Skeletal muscle tissue (tissue), 4 donors: ENCODE data around the gene ARHGAP26. TPM values are rescaled to one million over a fixed set of nuclear protein-coding genes. Genes with fewer than 3 reads are reported as not detected.

Source experiments
- H3K27ac ChIP-seq: one replicate; pipeline ENCODE4 v1.7.0; 2013; ENCODE audit warnings: mild to moderate bottlenecking, low read depth, low read length, inconsistent platforms
- H3K27me3 ChIP-seq, 3 donors: one replicate each; pipeline ENCODE4 v1.7.0; 2013; ENCODE audit warnings: low read length in 3 of 3; ENCODE audit not compliant: control insufficient read depth in 3 of 3, insufficient read depth in 3 of 3
- H3K36me3 ChIP-seq, 3 donors: one replicate each; pipeline ENCODE4 v1.7.0; 2013; ENCODE audit warnings: low read length in 3 of 3; ENCODE audit not compliant: control insufficient read depth in 3 of 3, insufficient read depth in 3 of 3
- H3K4me1 ChIP-seq, 3 donors: one replicate each; pipeline ENCODE4 v1.7.0; 2013; ENCODE audit warnings: low read length in 3 of 3, mild to moderate bottlenecking in 3 of 3; ENCODE audit not compliant: control insufficient read depth in 3 of 3, insufficient read depth in 3 of 3
- H3K4me3 ChIP-seq, 3 donors: one replicate each; pipeline ENCODE4 v1.7.0; 2013; ENCODE audit warnings: low read length in 3 of 3
- H3K9ac ChIP-seq, 3 donors: one replicate each; pipeline ENCODE4 v1.7.0; 2013; ENCODE audit warnings: low read length in 3 of 3, mild to moderate bottlenecking in 3 of 3, moderate library complexity in 2 of 3, low read depth in 1 of 3
- H3K9me3 ChIP-seq, 3 donors: one replicate each; pipeline ENCODE4 v1.7.0; 2013; ENCODE audit warnings: low read length in 3 of 3; ENCODE audit not compliant: control insufficient read depth in 3 of 3
- total RNA-seq: library from RNA; depleted of rRNA; stranded (reverse); fragments of >200 nt; gene quantifications from one replicate; pipeline ENCODE4 v1.2.3, GENCODE V29; 2014
- donor health status: Osteomylitis.

The ARHGAP26 gene
- total RNA-seq, 1 donor from 2014 or later = 28.7 TPM

DNA sequence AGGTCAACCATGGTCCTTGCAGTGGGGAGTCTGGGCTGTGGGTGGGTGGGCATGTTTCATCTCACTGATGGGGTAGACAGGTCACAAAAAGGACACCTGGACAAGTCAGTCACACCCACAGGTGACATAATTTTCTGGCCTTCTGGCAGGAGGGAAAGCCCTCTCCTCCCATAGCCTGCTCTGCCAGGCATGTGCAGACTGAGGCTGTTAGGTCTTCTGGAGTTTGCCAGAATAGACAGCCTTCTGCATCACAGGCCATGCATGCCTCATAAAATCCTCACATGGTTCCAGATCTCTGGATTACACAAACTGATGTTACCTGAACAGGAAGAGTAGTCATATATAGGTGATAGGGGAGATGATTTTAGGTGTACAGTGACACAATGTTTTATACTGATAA lies 49.1 kb downstream of the ARHGAP26 start:
- Histone ChIP-seq H3K36me3 (no peaks in the 10 kb centered on the region), H3K4me1 (peaks cover 46 to 64% (median 48%) of the 10 kb centered on the region in 3 donors), H3K27ac (no peak overlapping the region), H3K27me3 (no peaks in the 10 kb centered on the region), H3K9ac (no peak overlapping the region), H3K9me3 (no peaks in the 10 kb centered on the region), H3K4me3 (no peak overlapping the region)

DNA sequence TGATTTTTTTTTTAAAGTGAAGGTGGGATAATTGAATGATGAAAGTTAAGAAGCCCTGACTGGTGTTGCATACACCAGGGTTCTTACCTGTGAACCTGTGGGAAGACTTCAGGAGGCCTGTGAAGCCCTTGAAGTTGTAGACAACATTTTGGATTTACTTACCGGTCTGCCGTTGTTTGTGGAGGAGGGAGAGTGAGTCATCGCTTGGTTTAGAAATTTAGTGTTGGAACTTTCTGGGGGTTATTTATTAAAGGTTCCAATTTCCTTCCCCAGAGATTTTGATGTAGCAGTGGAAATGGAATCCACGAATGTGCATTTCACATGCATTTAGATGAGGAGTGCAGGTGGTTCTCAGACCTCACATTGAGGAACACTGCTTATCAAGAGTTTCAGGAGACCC lies 49.6 kb downstream of the ARHGAP26 start:
- Histone ChIP-seq H3K4me1 (peaks cover 41 to 64% (median 43%) of the 10 kb centered on the region in 3 donors), H3K9ac (no peak overlapping the region), H3K4me3 (no peak overlapping the region), H3K9me3 (no peaks in the 10 kb centered on the region), H3K27me3 (no peaks in the 10 kb centered on the region), H3K27ac (no peak overlapping the region), H3K36me3 (no peaks in the 10 kb centered on the region)

DNA sequence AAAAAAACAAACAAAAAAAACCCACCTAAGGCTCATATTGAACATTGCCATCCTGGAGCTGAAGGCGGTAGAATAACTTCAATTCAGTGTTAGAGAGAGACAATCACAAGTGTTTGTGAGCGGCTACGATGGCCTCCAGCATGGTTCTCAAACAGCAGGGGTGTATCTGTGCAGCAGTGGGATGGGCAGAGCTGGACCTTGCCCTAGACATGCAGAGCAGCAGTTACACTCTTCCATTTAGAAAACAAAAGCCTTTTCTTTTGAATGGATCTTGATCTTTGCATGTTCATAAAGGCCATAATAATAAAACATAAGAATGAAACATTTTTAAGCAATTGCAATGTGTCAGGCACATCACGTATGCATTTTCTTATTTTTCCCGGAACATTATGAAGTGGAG lies 50.3 kb downstream of the ARHGAP26 start:
- no peak overlapping the region for H3K4me3 ChIP-seq
- H3K9ac ChIP-seq = no peak overlapping the region
- H3K4me1 ChIP-seq = peaks cover 45 to 66% (median 46%) of the 10 kb centered on the region in 3 donors
- H3K36me3 ChIP-seq = no peaks in the 10 kb centered on the region
- no peaks in the 10 kb centered on the region for H3K9me3 ChIP-seq
- no peak overlapping the region for H3K27ac ChIP-seq
- H3K27me3 ChIP-seq = no peaks in the 10 kb centered on the region

DNA sequence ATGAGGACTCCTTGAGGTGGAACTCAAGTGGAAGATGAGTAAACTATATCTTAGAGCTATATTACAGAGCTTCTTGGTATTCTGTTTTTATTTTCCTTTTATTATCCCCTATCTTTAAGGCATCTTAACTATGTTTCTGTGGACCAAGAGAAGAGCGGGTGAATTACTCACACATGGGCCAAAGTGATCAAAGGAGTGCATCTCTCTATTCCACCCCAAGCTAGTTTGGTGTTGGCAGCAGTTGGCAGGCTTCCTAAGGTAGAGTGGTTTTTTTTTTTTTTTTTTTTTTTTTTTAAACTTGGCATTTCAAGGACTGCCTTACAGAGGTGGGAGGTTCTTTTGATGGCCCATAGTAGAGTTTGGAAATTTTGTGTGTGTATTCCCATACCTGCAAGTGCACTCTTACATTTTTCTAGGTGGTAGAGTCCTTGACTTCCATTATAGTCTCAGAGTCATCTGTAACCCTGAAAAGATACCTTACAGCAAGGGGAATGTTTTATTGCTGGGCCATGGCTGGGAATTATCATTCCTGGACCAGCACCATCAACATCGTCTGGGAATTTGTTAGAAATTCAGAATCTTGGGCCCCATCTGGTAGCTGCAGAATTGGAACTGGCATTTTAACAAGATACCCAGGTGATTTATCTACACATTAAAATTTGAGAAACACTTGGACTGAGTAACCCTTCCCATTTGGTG lies 51.0 kb downstream of the ARHGAP26 start:
- H3K9me3 ChIP-seq = no peaks in the 10 kb centered on the region
- H3K27me3 ChIP-seq = no peaks in the 10 kb centered on the region
- no peaks in the 10 kb centered on the region for H3K36me3 ChIP-seq
- H3K9ac ChIP-seq = no peak overlapping the region
- H3K27ac ChIP-seq = no peak overlapping the region
- H3K4me1 ChIP-seq = peaks cover 42 to 65% (median 46%) of the 10 kb centered on the region in 3 donors
- no peak overlapping the region for H3K4me3 ChIP-seq

DNA sequence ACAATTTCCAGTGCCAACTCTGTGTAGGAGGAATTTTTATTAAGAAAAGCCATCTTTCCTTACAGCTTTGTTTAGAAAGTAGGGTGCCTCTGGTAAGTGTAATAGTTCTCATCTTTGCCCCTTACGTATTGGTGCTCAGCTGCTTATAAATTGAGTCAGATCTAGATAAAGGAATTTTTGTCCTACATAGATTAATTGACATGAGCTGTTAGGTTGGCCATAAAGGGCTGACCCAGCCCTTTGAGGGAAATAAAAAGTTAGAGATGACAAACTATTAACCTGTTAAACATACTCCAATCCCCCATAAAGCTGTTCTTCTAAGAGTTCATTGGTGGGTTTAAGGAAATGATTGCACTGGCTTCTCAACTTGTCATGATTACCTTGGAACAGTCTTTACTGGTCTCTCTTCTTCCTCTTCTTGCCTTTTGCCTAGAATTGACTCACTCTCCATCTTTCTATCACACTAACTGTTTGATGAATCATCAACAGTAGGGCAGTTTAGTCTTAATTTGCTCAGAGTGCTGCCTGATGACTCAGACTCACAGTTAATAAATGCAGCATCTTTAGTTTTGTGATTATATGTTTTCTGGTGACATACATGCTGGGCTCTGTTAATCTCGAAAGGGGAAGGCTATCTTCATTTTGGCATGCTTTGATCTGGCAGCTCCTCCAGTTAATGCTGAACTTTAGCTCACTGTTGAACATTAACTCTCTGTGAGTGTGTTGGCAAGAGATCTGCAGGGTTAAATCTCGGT lies 51.7 kb downstream of the ARHGAP26 start:
- Histone ChIP-seq H3K9me3 (no peaks in the 10 kb centered on the region), H3K36me3 (no peaks in the 10 kb centered on the region), H3K27ac (no peak overlapping the region), H3K27me3 (no peaks in the 10 kb centered on the region), H3K4me1 (peaks cover 35 to 58% (median 46%) of the 10 kb centered on the region in 3 donors), H3K4me3 (no peak overlapping the region), H3K9ac (no peak overlapping the region)

DNA sequence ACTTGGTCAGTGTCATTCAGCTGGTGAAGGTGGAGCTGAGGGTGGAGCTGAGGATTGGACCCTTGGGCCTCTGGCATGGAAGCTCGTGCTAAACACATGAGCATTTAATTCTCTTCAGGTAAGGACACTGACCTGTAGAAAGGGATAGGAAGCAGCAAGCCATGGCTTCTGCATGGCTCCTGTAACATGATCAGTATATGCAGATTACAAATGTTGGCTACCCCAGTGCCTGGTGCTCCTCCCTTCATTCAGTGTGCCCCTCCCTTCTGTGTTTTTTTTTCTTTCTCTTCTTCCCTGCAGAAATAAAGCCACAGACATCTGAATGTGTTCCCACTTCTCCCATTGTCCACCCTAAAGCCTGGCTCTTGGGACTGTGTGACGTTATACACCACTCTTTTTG lies 52.9 kb downstream of the ARHGAP26 start:
- Histone ChIP-seq H3K27ac (no peak overlapping the region), H3K4me3 (no peak overlapping the region), H3K27me3 (no peaks in the 10 kb centered on the region), H3K9ac (no peak overlapping the region), H3K4me1 (peaks cover 29 to 52% (median 39%) of the 10 kb centered on the region in 3 donors), H3K9me3 (no peaks in the 10 kb centered on the region), H3K36me3 (no peaks in the 10 kb centered on the region)

DNA sequence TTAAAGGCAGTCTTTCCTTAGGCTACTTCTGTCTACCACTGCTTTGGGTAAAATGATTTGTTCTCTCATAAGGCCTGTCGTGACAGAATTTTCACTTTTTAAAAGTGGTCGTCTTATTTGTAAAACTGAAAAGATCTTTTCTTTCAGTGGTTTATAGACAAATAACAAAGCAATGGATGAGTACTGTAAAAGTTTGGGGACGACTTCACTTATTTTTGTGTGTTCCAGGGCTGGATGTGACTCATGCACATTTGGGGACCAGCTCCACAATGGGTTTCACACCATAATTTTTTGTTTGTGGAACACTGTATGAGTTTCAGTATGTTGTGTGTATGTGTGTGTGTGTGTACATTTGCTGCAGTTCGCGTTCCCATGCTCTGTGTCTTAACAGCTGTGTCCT lies 53.6 kb downstream of the ARHGAP26 start:
- H3K27me3 ChIP-seq = no peaks in the 10 kb centered on the region
- no peak overlapping the region for H3K27ac ChIP-seq
- H3K9ac ChIP-seq = no peak overlapping the region
- H3K4me3 ChIP-seq = no peak overlapping the region
- peaks cover 26 to 48% (median 32%) of the 10 kb centered on the region in 3 donors for H3K4me1 ChIP-seq
- H3K9me3 ChIP-seq = no peaks in the 10 kb centered on the region
- H3K36me3 ChIP-seq = no peaks in the 10 kb centered on the region

DNA sequence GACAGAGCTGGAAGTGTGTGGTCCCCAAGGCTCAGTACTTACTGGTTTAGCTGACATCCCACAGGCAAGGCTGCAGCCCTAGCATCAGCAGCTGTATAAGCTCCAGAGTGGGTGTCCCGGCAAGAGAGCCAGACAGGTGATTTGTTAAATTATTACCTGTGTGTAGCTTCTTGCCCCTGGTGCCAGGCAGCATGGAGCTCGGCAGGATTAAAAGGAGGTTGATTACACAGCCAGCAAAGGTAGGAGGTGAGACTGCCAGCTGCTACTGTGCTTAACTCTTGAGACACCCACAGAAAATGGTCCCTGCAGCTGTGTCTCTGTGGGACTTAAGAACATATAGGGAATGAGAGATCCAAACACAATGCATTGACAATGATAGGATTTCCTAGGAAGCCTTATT lies 54.2 kb downstream of the ARHGAP26 start:
- no peak overlapping the region for H3K27ac ChIP-seq
- no peaks in the 10 kb centered on the region for H3K36me3 ChIP-seq
- H3K27me3 ChIP-seq = no peaks in the 10 kb centered on the region
- H3K9ac ChIP-seq = no peak overlapping the region
- H3K4me3 ChIP-seq = no peak overlapping the region
- peaks cover 25 to 45% (median 27%) of the 10 kb centered on the region in 3 donors for H3K4me1 ChIP-seq
- H3K9me3 ChIP-seq = no peaks in the 10 kb centered on the region

DNA sequence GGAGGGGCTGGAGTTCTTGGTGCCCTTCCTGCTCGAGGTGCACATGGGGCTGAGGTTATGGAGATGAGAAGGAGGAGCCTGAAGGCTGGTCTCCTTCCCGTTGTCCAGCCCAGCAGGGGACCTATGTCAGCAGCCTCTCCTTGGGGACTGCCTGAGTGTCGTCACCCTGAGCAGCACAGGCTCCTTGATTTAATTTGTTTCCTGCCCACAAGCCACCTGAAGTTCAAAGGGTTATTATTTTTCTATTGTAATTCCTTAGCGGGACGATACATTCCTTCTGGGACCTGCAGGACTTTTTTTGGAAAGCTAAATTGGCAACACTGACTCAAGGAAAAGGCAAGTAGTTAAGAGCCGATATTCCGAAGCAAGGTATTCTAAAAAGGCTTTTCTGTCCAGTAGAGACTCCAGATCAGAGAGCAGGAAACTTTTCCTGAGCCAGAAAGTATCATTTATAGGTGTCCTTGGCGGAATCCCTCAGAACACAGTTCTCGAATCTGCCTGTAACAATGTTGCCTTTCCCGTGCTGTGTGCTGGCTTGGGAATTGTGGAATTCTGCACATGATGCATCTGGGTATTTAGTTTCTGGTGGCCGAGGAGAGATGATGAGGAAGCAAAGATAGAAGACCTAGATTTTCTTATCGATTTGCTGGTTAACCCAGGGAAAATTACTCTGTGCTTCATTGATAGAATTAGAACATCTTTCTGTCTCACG lies 55.4 kb downstream of the ARHGAP26 start:
- Histone ChIP-seq H3K9ac (peak overlapping the region; percentile 29 to 63 (median 37)), H3K4me3 (peak overlapping the region in 2 of 3 donors; percentile 60 to 61), H3K4me1 (peaks cover 35 to 54% (median 37%) of the 10 kb centered on the region in 3 donors), H3K9me3 (no peaks in the 10 kb centered on the region), H3K36me3 (no peaks in the 10 kb centered on the region), H3K27ac (peak overlapping the region; percentile 36), H3K27me3 (no peaks in the 10 kb centered on the region)

DNA sequence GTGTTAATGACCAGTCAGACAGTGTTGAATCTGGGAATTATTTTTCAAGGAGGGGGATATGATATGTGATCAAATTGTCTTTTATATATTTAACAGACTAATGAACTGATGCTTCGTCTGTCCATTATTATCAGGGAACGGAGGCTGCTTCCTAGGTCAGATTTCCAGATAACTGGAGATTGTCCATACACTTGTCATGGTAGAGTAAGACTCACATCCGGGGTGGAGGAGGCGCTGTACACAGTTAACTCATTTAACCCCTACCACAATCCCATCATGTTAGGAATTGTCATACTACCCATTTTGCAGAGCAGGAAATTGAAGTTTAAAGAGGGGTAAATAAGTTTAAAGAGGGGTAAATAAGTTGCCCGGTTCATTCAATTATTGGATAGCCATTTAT lies 55.9 kb downstream of the ARHGAP26 start:
- no peak overlapping the region for H3K4me3 ChIP-seq
- no peaks in the 10 kb centered on the region for H3K27me3 ChIP-seq
- H3K27ac ChIP-seq = peak overlapping the region; percentile 36
- H3K9ac ChIP-seq = peak overlapping the region in 1 of 3 donors; percentile 63
- peaks cover 38 to 54% (median 42%) of the 10 kb centered on the region in 3 donors for H3K4me1 ChIP-seq
- no peaks in the 10 kb centered on the region for H3K36me3 ChIP-seq
- H3K9me3 ChIP-seq = no peaks in the 10 kb centered on the region
